Astrocyte (in vitro differentiated cells and primary cell): ENCODE data around the gene KRT78. TPM values are rescaled to one million over a fixed set of nuclear protein-coding genes. Genes with fewer than 3 reads are reported as not detected.
"Not testable (repeated sequence)": the region's sequence is repeated elsewhere in the genome, so short reads cannot be mapped to it uniquely, and the experiment has no call there.

ENCODE experiments used
- DNase-seq: peaks from one replicate; pipeline ENCODE4 v3.0.0-alpha.2; 2010; ENCODE audit warnings: low read depth
- FAIRE-seq: peaks from 2 replicates; lab custom pipeline; 2011; peaks lifted over from hg19 to GRCh38; lab: Jason Lieb, UNC
- H2AFZ ChIP-seq: 2 replicates; pipeline ENCODE4 v1.6.0; 2012; ENCODE audit warnings: low read depth, low read length, inconsistent platforms
- H3K27ac ChIP-seq: 2 replicates; pipeline ENCODE4 v1.5.1; 2011; ENCODE audit warnings: low read depth, low read length, inconsistent platforms
- H3K27me3 ChIP-seq: 2 replicates; pipeline ENCODE4 v1.6.0; 2011; ENCODE audit warnings: low read length, inconsistent platforms; ENCODE audit not compliant: insufficient read depth
- H3K36me3 ChIP-seq: 2 replicates; pipeline ENCODE4 v1.5.1; 2011; ENCODE audit warnings: low read length, inconsistent platforms; ENCODE audit not compliant: insufficient read depth
- H3K4me1 ChIP-seq: 2 replicates; pipeline ENCODE4 v1.5.1; 2011; ENCODE audit warnings: low read length, inconsistent platforms; ENCODE audit not compliant: insufficient read depth
- H3K4me2 ChIP-seq: 2 replicates; pipeline ENCODE4 v1.6.0; 2012; ENCODE audit warnings: low read length, inconsistent platforms
- H3K4me3 ChIP-seq: 2 replicates; pipeline ENCODE4 v1.5.1; 2011; ENCODE audit warnings: low read depth, mild to moderate bottlenecking, low read length, inconsistent platforms; ENCODE audit not compliant: insufficient read depth
- H3K79me2 ChIP-seq: 2 replicates; pipeline ENCODE4 v1.6.0; 2012; ENCODE audit warnings: mild to moderate bottlenecking, low read length, inconsistent platforms; ENCODE audit not compliant: insufficient read depth
- H3K9ac ChIP-seq: 2 replicates; pipeline ENCODE4 v1.6.0; 2012; ENCODE audit warnings: mild to moderate bottlenecking, low read length, inconsistent platforms
- H3K9me3 ChIP-seq: 2 replicates; pipeline ENCODE4 v1.5.1; 2012; ENCODE audit warnings: low read depth, mild to moderate bottlenecking, low read length, inconsistent platforms; ENCODE audit not compliant: insufficient read depth
- H4K20me1 ChIP-seq: 2 replicates; pipeline ENCODE4 v1.6.0; 2012; ENCODE audit warnings: low read length, inconsistent platforms; ENCODE audit not compliant: insufficient read depth
- H3K27ac Mint-ChIP-seq: one replicate; pipeline ENCODE4 v1.8.0; 2021; ENCODE audit warnings: mild to moderate bottlenecking, mixed read lengths; ENCODE audit not compliant: unreplicated experiment
- H3K27me3 Mint-ChIP-seq: one replicate; pipeline ENCODE4 v1.8.0; 2021; ENCODE audit warnings: low read depth, mixed read lengths; ENCODE audit not compliant: unreplicated experiment
- H3K36me3 Mint-ChIP-seq: one replicate; pipeline ENCODE4 v1.8.0; 2021; ENCODE audit warnings: low read depth, mixed read lengths; ENCODE audit not compliant: unreplicated experiment
- H3K4me1 Mint-ChIP-seq: one replicate; pipeline ENCODE4 v1.8.0; 2021; ENCODE audit warnings: low read depth, mixed read lengths; ENCODE audit not compliant: unreplicated experiment
- H3K4me3 Mint-ChIP-seq: one replicate; pipeline ENCODE4 v1.8.0; 2021; ENCODE audit warnings: mild to moderate bottlenecking, moderate library complexity, mixed read lengths; ENCODE audit not compliant: unreplicated experiment
- H3K9me3 Mint-ChIP-seq: one replicate; pipeline ENCODE4 v1.8.0; 2021; ENCODE audit warnings: mild to moderate bottlenecking, mixed read lengths; ENCODE audit not compliant: unreplicated experiment
- CTCF ChIP-seq: IDR thresholded peaks from 2 replicates; pipeline ENCODE4 v1.5.1; 2011; ENCODE audit warnings: low read depth, mild to moderate bottlenecking, inconsistent platforms, low read length, moderate library complexity; ENCODE audit not compliant: insufficient read depth
- EZH2 ChIP-seq: IDR thresholded peaks from 2 replicates; pipeline ENCODE4 v1.6.1; 2012; ENCODE audit warnings: mild to moderate bottlenecking, low read length, inconsistent platforms; ENCODE audit not compliant: insufficient read depth
- total RNA-seq: library from RNA; stranded (reverse); gene quantifications from 2 replicates; pipeline ENCODE4 v1.2.1, GENCODE V29; 2021

Gene KRT78
- total RNA-seq, 1 donor from 2014 or later, result not detected

GRCh38 chr12:52796429-52796794, 52.4 kb downstream of the KRT78 start:
- no peaks in the 10 kb centered on the region for H3K36me3 ChIP-seq
- peaks cover 14% of the 10 kb centered on the region for H3K27me3 ChIP-seq
- H3K9ac ChIP-seq, result no peak overlapping the region
- no peaks in the 10 kb centered on the region for H4K20me1 ChIP-seq
- H3K4me3 ChIP-seq, result no peak overlapping the region
- Mint-ChIP-seq H3K36me3 (peaks cover 3% of the 10 kb centered on the region), H3K9me3 (peaks cover 5% of the 10 kb centered on the region), H3K27ac (no peak overlapping the region), H3K4me1 (peaks cover 26% of the 10 kb centered on the region), H3K4me3 (no peak overlapping the region), H3K27me3 (peaks cover 29% of the 10 kb centered on the region)
- no peaks in the 10 kb centered on the region for H3K79me2 ChIP-seq
- no peak overlapping the region for H2AFZ ChIP-seq
- peaks cover 14% of the 10 kb centered on the region for H3K4me1 ChIP-seq
- no peaks in the 10 kb centered on the region for H3K9me3 ChIP-seq
- FAIRE-seq (no peak), DNase-seq (no peak)
- TF ChIP-seq EZH2, result no peak
- no peak for TF ChIP-seq CTCF
- no peak overlapping the region for H3K4me2 ChIP-seq
- H3K27ac ChIP-seq, result no peak overlapping the region

- Histone ChIP-seq H3K9ac (no peak within 1 kb of the TSS), H2AFZ (no peak within 1 kb of the TSS), H3K79me2 (no peaks in the 10 kb centered on the region), H3K4me3 (no peak within 1 kb of the TSS), H3K9me3 (no peaks in the 10 kb centered on the region), H3K36me3 (no peaks in the 10 kb centered on the region), H3K4me1 (peaks cover 14% of the 10 kb centered on the region), H3K27me3 (peaks cover 16% of the 10 kb centered on the region), H3K4me2 (no peak within 1 kb of the TSS), H4K20me1 (no peaks in the 10 kb centered on the region), H3K27ac (no peak within 1 kb of the TSS)
- DNase-seq (no peak), FAIRE-seq (no peak)
- Mint-ChIP-seq H3K9me3 (peaks cover 5% of the 10 kb centered on the region), H3K4me1 (peaks cover 26% of the 10 kb centered on the region), H3K27me3 (peaks cover 30% of the 10 kb centered on the region), H3K27ac (no peak within 1 kb of the TSS), H3K36me3 (peaks cover 3% of the 10 kb centered on the region), H3K4me3 (no peak within 1 kb of the TSS)
- TF ChIP-seq EZH2 (no peak), CTCF (no peak)
Measured at GRCh38 chr12:52795694-52796428, 52.9 kb downstream of the KRT78 start, which contains the start of gene KRT3. Gene KRT3 (minus strand): TSS chr12:52796117. CDS start chr12:52796042, 75 bp downstream.

GRCh38 chr12:52795332-52795674, 53.5 kb downstream of the KRT78 start:
- not testable (repeated sequence) for H3K9me3 ChIP-seq, DNase-seq, H3K79me2 ChIP-seq, H3K36me3 Mint-ChIP-seq, H3K4me3 Mint-ChIP-seq, H3K4me3 ChIP-seq, H3K4me2 ChIP-seq, H3K27ac ChIP-seq, H3K9ac ChIP-seq, H3K36me3 ChIP-seq, H3K27ac Mint-ChIP-seq, H2AFZ ChIP-seq, H3K9me3 Mint-ChIP-seq, H4K20me1 ChIP-seq, FAIRE-seq
- Mint-ChIP-seq H3K4me1 (peaks cover 26% of the 10 kb centered on the region), H3K27me3 (peaks cover 36% of the 10 kb centered on the region)
- peaks cover 21% of the 10 kb centered on the region for H3K27me3 ChIP-seq
- H3K4me1 ChIP-seq, result peaks cover 14% of the 10 kb centered on the region
